ENCODE measurements around the gene GPT2.

GPT2 gene

GRCh38 chr16:46973207-46973995 lies 89.2 kb downstream of the GPT2 start, which contains the start of gene DNAJA2:
DNAJA2 (minus strand) TSS chr16:46973674; CDS start chr16:46973572, 102 bp downstream.
- DNase-seq = peak; percentile 96

GRCh38 chr16:46973996-46974324 lies 89.8 kb downstream of the GPT2 start:
- DNase-seq = no peak

GRCh38 chr16:46974352-46974751 lies 90.2 kb downstream of the GPT2 start:
- DNase-seq = peak; percentile 51

GRCh38 chr16:46975165-46975564 lies 91.0 kb downstream of the GPT2 start:
- DNase-seq = no peak

GRCh38 chr16:46975908-46976470 lies 91.8 kb downstream of the GPT2 start:
- DNase-seq = no peak

- DNase-seq = peak; percentile 57
Measured at GRCh38 chr16:46976550-46976949, 92.4 kb downstream of the GPT2 start.
